Fibroblast of gingiva (primary cell): ENCODE measurements around the gene TNFRSF1A.

Experiments used
- DNase-seq: peaks from one replicate; pipeline ENCODE4 v3.0.0-alpha.2; 2011; ENCODE audit warnings: low read depth

The TNFRSF1A gene

GRCh38 chr12:6374028-6374785 is 32.3 kb upstream of the TNFRSF1A start:
- DNase-seq = no peak

- no peak for DNase-seq
Observed at GRCh38 chr12:6373022-6373787, 31.3 kb upstream of the TNFRSF1A start.

GRCh38 chr12:6372403-6373003 is 30.6 kb upstream of the TNFRSF1A start:
- DNase-seq = peak; percentile 88

DNA sequence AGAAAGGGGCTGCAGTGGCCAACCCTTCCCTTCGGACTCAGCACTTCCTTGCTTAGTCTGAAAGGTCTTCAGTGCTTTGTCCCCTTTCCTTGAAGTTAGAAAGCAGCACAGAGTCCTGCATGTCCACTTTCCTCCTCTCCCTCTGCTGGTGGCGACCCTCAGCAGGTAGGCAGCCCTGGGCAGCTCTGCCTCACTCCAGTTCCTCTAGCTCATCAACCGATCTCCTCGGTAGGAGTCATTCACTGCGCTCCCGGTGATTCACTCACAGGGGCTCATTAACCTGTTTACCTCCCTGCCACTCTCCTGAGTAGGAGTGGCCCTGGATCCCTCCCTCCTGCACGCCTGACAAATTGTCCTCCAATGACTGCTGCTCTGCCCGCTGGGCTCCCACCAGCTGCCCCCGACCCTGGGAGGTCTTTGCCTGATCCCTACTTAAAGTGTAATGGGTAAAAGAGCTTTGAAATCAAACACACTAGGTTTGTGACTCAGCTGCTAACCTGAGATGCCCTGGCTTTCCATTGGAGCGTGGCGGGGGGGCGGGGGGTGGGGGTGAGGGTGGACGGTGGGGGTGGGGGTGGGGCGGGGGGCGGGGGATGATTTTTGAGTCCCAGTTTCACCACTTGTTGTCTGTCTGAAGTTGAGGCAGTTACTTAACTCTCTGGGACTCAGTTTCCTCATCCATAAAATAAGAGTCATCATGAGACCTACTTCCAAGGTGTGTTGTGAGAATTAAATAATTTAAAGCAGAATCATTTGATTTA is 29.3 kb upstream of the TNFRSF1A start:
- DNase-seq = peak; percentile 24

DNA sequence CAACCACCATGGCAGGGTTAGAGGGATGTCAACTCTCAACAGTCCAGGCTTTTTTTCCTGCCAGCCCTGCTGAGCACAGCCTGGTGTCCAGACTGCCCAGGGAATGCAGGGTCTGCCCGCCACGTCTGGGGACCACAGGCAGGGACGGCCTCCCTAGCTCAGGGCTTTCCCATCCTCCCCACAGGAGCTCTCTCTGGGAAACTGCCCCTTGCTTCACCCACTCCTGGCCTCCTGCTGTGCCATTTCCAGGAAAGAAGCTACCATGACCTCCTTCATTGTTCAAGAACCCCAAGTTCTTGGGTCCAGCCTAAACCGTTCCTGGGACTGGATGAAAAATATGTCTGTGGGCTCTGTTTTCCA is 28.7 kb upstream of the TNFRSF1A start:
- DNase-seq = no peak

GRCh38 chr12:6369916-6370575 is 28.2 kb upstream of the TNFRSF1A start:
- peak; percentile 61 for DNase-seq

DNA sequence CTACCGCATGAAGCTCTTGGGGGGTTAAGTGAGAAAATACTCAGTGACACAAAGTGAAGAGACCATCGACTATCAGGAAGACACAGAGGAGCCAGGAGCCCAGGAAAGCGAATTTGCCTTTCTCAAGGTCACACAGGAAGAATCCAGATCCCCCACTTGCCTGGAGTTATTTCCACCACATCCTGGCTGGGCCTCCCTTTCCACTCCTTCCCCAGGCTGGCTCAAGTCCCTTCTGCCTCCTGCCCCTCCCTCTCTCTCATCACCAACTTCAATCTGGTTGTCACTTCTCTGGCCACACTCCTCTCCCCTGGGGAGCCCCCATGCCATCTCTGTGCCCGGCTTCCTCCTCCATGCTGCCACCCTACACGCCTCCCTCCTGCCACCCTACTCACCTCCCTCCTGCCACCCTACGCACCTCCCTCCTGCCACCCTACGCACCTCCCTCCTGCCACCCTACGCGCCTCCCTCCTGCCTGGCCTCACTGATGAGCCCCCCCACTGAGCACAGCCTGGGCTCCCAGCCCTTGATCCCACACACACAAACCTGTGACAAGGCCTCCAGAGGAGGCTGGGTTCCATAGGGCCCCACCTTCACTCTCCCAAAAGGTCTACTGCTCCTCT is 27.1 kb upstream of the TNFRSF1A start:
- DNase-seq = no peak

- no peak for DNase-seq
Observed at GRCh38 chr12:6367969-6368892, 26.4 kb upstream of the TNFRSF1A start.

DNA sequence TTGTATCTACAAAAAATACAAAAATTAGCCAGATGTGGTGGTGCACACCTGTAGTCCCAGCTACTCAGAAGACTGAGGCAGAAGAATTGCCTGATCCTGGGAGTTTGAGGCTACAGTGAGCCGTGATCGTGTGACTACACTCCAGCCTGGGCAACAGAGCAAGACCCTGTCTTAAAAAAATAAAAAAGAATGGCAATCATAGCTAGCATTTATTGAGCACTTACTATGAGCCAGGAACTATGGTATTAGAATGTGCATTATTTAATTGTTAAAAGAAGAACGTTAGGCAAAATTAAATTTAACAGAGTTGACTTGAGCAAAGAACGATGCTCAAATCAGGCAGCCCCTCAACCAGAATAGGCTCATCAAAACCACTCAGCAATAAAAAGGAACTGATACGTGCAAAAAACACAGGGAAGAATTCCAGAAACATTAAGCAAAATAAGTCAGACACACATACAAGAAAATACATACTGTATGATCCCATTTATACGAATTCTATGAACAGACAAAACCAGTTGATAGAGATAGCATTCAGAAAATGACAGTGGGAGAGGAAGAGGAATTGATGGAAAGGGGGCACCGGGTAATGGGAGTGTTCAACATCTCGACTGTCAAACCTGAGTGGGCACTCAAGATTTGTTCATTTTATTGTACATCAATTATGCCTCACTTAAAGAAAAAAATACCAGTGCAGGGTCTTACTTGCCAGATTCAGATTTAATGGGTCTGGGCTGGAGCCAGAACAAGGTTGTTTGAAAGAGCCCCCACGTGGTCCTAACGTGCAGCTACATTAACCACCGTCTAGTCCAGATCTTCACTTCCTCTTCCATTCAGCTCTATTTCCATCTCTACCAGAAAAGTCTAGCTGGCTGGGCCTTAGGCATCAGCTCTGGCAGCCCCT is 25.4 kb upstream of the TNFRSF1A start:
- no peak for DNase-seq

DNA sequence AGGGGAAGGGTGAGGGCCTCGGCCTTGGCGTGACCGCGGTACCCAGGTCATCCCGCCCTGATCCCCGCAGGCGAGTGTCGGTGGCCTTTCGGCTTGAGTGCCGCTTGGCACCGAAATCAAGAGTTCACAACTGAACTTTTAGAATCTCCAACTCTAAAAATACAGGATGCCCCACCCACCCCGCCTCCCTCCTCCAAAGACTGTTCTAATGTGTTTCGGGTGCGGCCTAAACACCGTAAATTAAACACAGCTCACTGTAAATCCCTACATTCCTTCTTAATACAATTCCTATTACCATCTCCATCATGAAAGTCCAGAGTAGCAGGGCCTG is 22.1 kb upstream of the TNFRSF1A start:
- no peak for DNase-seq

DNA sequence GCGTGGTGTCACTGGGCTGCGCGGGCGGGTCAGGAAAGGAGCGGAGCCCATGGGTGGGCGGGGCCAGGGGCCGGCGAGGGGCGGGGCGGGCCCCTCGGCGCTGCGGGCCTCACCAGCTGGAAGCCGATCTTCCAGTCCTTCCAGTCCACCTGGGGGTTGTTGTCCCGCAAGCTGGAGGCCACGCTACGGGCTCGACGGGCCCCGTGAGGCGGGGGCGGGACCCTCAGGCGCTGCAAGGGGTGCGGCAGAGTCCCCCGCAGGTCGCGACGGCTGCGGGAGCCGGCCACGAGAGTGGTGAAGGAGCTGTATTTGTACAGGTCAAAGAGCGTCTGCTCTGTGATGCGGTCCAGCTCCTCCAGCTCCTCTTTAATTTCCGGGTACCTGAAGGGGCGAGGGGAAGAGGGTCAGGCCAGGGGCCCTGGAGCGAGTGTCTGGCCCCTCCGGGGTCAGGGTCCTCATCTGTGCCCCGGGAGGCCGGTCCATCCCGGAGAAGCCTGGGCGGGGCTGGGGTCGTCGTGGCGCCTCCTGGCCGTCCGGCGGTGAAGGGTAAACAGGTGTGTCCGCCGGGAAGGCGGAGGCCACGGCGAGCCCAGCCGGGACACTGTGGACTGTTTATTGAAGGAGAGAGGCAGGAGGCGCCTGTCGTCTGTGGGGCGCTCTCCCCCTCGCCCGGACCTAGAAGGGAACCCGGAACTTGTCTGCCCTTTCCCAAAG is 21.6 kb upstream of the TNFRSF1A start:
- DNase-seq = peak; percentile 65

GRCh38 chr12:6363010-6363329 is 21.1 kb upstream of the TNFRSF1A start:
- DNase-seq = no peak

- DNase-seq = no peak
Observed at GRCh38 chr12:6362403-6362802, 20.5 kb upstream of the TNFRSF1A start.

DNA sequence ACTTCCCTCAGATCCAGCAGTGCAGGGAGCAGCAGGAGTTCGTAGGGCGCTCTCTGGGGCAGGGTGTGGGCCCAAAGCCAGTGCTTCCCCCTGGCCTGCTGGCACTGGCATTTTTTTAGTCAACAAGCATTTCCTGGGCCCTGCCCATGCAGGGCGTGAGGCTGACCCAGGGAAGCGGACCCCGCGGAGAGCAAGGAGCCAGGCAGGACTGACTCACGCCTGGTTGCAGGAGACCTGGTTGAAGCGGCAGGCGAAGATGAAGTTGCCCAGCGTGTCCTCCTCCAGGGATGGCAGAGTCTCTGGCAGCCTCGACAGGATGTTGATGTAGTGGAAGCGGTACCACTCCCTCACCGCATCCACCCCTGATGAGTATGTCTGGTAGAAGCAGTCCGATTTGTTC is 20.0 kb upstream of the TNFRSF1A start:
- DNase-seq = no peak

DNA sequence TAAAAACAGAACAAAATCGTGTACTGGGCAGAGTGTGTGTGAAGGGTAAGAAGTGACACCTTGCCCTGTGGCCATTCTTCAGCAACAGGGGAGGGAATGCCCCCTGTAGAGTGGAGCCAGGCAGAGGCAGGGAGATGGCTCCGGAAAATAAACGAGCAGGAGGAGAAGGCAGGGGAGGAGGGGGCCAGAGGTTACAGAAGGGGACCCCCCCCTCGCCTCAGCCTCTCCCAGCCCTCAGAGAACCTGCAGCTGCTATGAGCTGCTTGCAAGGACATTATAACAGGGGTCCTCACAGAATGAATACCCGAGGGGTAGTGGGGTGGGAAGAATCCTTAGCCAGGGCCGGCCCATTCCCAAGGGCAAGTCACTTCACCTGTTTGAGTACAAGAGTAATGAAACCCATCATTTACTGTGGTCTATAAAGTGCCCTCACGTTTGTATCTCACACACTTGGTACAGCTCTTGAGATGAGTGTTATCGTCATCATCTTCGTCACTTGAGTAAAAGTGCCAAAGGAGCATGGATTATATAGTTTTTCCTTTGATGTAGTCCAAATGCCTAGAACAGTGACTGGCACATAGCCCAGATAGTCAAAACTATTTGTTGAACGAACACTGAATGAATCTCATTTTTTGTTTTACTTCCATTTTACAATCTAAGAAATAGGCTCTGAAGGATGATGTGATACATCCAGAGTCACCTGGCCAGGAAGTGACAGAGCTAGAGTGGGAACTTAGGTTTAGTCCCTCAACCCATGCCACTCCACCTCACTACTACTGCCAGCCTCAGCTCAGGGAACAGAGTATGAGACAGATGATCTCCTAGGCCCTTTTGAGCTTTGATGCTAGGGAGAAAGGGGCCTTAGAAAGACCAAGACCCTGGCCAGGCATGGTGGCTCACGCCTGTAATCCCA is 19.0 kb upstream of the TNFRSF1A start:
- no peak for DNase-seq

- no peak for DNase-seq
Observed at GRCh38 chr12:6360080-6360571, 18.2 kb upstream of the TNFRSF1A start.

DNA sequence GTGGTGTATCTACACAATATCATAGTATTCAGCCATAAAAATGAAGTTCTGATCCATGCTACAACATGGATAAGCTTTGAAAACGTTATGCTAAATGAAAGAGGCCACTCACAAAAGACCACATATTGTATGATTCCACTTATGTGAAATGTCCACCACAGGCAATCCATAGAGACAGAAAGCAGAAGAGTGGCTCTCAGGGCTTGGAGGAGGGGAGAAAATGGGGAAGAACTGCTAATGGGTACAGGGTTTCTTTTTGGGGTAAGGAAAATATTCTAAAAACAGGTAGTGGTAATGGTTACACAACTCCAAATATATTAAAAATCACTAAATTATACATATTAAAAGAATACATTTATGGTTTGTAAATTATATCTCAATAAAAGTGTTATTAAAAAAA is 17.0 kb upstream of the TNFRSF1A start:
- DNase-seq = no peak

DNA sequence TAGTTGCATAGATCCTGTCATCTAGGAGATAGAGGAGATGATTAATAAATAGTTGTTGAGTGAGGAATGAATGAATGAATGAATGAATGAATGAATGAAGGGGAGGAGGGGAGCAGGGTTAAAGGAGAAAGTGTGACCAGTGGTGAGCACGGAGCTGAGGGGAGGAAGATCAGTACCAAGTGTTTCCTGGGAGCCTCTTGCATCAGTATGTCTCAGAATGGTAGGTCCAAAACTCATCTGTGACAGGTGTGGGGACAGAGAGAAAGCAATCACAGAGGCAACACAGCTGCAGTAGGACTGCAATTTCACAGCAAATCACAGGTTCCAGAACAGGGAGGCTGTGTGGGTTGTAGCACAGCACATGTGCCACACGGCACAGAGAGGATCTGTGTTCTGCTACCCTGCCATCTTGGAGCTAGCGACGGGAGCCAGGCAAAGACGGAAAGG is 14.5 kb upstream of the TNFRSF1A start:
- no peak for DNase-seq
